Measurements from ENCODE around the gene SAMD11.

DNA sequence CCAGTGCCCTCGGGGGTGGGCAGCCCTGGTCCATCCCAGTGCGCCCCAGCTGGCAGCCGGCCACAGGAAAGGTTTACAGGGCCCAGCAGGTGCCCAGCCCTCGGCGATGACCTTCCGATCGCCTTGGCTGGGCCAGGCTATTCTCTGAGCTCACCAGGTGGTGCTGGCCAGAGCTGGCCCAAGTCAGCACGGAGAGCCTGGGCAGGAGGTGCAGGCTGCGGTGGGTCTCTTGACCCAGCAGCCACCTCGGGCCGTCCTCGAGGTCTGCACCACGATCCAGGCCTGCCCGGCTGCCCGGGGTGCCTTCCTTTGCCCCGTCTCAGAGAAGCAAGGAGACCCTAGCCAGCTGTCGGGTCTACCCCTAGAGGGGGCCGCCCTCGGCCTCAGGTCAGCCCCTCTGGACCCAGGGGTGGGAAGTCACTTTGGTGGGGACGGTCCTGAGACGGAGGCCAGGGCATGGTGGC lies 57.8 kb downstream of the SAMD11 start:
- TF ChIP-seq, protein P1, sequence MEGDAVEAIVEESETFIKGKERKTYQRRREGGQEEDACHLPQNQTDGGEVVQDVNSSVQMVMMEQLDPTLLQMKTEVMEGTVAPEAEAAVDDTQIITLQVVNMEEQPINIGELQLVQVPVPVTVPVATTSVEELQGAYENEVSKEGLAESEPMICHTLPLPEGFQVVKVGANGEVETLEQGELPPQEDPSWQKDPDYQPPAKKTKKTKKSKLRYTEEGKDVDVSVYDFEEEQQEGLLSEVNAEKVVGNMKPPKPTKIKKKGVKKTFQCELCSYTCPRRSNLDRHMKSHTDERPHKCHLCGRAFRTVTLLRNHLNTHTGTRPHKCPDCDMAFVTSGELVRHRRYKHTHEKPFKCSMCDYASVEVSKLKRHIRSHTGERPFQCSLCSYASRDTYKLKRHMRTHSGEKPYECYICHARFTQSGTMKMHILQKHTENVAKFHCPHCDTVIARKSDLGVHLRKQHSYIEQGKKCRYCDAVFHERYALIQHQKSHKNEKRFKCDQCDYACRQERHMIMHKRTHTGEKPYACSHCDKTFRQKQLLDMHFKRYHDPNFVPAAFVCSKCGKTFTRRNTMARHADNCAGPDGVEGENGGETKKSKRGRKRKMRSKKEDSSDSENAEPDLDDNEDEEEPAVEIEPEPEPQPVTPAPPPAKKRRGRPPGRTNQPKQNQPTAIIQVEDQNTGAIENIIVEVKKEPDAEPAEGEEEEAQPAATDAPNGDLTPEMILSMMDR (IDR thresholded peaks at IDR 0.05): no peak
- no peak for TF ChIP-seq POLR2A (IDR thresholded peaks at IDR 0.05)
